ENCODE results near the gene SNRNP48. TPM values are rescaled to one million over a fixed set of nuclear protein-coding genes. Genes with fewer than 3 reads are reported as not detected.

The SNRNP48 gene
- total RNA-seq, 4 donors from 2014 or later = 11.5 to 27.2 (median 16.5) TPM

GRCh38 chr6:7594579-7595125 is 4.7 kb downstream of the SNRNP48 start:
- Histone ChIP-seq H3K27me3 (no peaks in the 10 kb centered on the region), H3K9me3 (no peaks in the 10 kb centered on the region), H3K36me3 (peaks cover 0 to 50% (median 0%) of the 10 kb centered on the region in 3 donors), H3K4me3 (no peak overlapping the region), H3K27ac (no peak overlapping the region), H3K4me1 (peaks cover 0 to 12% (median 2%) of the 10 kb centered on the region in 4 donors)
- no peak for DNase-seq
- no peak for TF ChIP-seq POLR2A (IDR thresholded peaks at IDR 0.05)
- no peak for TF ChIP-seq CTCF (IDR thresholded peaks at IDR 0.05)

GRCh38 chr6:7604003-7604402 is 14.0 kb downstream of the SNRNP48 start:
- H3K27ac ChIP-seq = no peak overlapping the region
- no peaks in the 10 kb centered on the region for H3K4me1 ChIP-seq
- H3K9me3 ChIP-seq = no peaks in the 10 kb centered on the region
- peak in 1 of 3 donors; percentile 63 for DNase-seq
- H3K27me3 ChIP-seq = no peaks in the 10 kb centered on the region
- no peak for TF ChIP-seq CTCF (IDR thresholded peaks at IDR 0.05)
- TF ChIP-seq POLR2A (IDR thresholded peaks at IDR 0.05) = no peak
- peaks cover 0 to 92% (median 6%) of the 10 kb centered on the region in 3 donors for H3K36me3 ChIP-seq
- no peak overlapping the region for H3K4me3 ChIP-seq

DNA sequence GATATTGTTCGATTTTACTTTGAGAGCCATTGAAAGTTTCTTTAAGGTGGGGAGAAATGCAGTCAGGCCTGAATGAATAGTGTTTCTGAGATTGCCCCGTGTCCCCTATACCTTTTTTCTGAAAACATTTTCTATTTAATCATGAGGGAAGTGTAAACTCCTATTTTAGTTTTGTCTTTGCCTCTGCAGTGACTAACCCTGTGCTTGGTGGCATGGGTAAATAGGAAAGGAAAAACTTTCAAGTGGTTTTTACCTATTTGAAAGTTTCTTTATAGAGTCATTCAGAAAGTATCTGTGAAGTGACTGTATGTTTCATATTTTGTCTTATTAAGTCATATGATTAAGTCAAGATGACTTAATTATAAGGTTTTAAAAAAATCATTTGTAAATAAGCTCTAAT is 14.5 kb downstream of the SNRNP48 start:
- Histone ChIP-seq H3K36me3 (peaks cover 0 to 92% (median 6%) of the 10 kb centered on the region in 3 donors), H3K4me3 (no peak overlapping the region), H3K4me1 (no peaks in the 10 kb centered on the region), H3K9me3 (no peaks in the 10 kb centered on the region), H3K27me3 (no peaks in the 10 kb centered on the region), H3K27ac (no peak overlapping the region)
- TF ChIP-seq POLR2A (IDR thresholded peaks at IDR 0.05) (no peak), CTCF (IDR thresholded peaks at IDR 0.05) (no peak)
- DNase-seq = no peak

GRCh38 chr6:7615611-7616383 is 25.8 kb downstream of the SNRNP48 start:
- Histone ChIP-seq H3K4me1 (no peaks in the 10 kb centered on the region), H3K36me3 (peaks cover 0 to 22% (median 0%) of the 10 kb centered on the region in 3 donors), H3K27ac (no peak overlapping the region), H3K4me3 (no peak overlapping the region), H3K27me3 (no peaks in the 10 kb centered on the region), H3K9me3 (no peaks in the 10 kb centered on the region)
- peak in 1 of 3 donors; percentile 65 for DNase-seq
- TF ChIP-seq CTCF (IDR thresholded peaks at IDR 0.05) (peak; percentile 40 to 92 (median 81)), POLR2A (IDR thresholded peaks at IDR 0.05) (no peak)

DNA sequence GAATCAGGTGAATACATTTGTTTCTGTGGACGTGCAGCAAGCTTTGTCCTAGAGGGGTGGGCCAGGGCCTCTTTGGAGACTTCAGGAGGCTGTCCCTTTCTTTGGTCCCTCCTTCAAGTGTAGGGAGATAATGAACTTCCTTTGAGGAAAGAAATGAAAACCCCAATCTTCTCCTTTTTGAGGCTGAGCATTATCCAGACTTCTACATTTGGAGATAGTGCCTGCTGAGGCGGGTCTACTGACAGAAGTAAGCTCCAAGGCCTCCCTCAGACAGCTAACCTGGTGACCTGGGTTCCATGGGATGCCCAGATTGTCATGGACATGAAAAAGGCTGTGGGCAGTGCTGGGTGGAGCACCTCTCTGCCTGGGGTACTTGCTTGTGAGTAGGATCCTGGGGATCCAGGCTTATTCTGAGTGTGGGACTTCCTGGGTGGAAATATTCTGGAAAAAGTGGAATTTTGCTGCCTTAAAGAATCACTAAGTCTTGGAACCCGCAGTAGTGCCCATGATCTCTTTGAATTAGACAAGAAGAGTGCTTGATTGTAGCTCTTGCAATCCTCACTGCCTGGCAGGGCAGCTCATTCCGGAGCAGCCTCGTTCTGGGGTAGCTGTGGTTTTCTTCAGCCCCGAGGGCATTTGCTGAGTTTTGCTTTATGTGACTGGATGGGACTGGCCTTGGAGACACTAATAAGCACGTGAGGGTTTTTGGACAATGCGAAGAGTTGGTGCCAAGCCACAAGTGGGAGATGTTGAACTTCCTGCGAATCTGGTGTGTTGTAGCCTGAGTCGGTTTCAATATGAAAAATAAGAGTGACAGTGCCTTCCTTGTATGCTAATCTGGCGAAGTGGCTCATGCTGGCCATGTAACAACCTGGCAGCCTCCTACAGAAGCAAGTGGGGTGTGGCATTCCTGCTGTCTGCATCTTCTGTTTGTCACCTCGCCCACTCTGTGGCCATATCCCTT is 28.1 kb downstream of the SNRNP48 start:
- H3K4me1 ChIP-seq = no peaks in the 10 kb centered on the region
- H3K9me3 ChIP-seq = no peaks in the 10 kb centered on the region
- H3K4me3 ChIP-seq = no peak overlapping the region
- H3K27me3 ChIP-seq = no peaks in the 10 kb centered on the region
- no peak overlapping the region for H3K27ac ChIP-seq
- TF ChIP-seq CTCF (IDR thresholded peaks at IDR 0.05) (no peak), POLR2A (IDR thresholded peaks at IDR 0.05) (no peak)
- peak in 1 of 3 donors; percentile 59 for DNase-seq
- H3K36me3 ChIP-seq = peaks cover 0 to 7% (median 0%) of the 10 kb centered on the region in 3 donors
